Measurements from ENCODE around the gene LAMC3. TPM values are rescaled to one million over a fixed set of nuclear protein-coding genes. Genes with fewer than 3 reads are reported as not detected.

LAMC3 gene
- total RNA-seq, 3 donors from 2014 or later: 0.58 to 0.73 (median 0.69) TPM

DNA sequence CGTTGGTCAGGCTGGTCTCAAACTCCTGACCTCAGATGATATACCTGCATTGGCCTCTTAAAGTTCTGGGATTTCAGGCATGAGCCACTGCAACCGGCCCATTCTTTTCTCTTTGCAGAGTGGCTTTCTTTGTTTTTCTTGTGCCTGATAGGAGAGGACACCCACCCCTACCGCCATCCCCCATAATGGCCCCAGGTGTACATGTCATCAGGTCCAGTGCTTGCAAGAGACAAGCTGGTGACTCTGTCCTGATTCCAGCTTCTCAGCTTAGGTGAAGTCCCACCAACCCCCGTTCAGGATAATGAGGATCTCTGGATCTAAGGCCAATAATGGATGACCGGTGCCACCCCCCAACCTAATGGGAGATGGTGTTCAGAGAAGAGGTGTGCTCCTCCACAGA lies 85.0 kb downstream of the LAMC3 start:
- peaks cover 4% of the 10 kb centered on the region for H3K4me1 ChIP-seq (ENCODE audit: low read depth)
- H3K9me3 ChIP-seq: no peaks in the 10 kb centered on the region
- ATAC-seq: no peak
- no peak for DNase-seq
- intact Hi-C loops (cut with DNase I, micrococcal nuclease): no loop called here
- TF ChIP-seq, protein P1, sequence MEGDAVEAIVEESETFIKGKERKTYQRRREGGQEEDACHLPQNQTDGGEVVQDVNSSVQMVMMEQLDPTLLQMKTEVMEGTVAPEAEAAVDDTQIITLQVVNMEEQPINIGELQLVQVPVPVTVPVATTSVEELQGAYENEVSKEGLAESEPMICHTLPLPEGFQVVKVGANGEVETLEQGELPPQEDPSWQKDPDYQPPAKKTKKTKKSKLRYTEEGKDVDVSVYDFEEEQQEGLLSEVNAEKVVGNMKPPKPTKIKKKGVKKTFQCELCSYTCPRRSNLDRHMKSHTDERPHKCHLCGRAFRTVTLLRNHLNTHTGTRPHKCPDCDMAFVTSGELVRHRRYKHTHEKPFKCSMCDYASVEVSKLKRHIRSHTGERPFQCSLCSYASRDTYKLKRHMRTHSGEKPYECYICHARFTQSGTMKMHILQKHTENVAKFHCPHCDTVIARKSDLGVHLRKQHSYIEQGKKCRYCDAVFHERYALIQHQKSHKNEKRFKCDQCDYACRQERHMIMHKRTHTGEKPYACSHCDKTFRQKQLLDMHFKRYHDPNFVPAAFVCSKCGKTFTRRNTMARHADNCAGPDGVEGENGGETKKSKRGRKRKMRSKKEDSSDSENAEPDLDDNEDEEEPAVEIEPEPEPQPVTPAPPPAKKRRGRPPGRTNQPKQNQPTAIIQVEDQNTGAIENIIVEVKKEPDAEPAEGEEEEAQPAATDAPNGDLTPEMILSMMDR (IDR thresholded peaks at IDR 0.05): no peak
- H3K4me3 ChIP-seq: no peak overlapping the region
- H3K36me3 ChIP-seq (ENCODE audit: low read depth): no peaks in the 10 kb centered on the region

- ATAC-seq: peak; percentile 15
- Histone ChIP-seq H3K9me3 (no peaks in the 10 kb centered on the region), H3K4me1 (ENCODE audit: low read depth) (peaks cover 4% of the 10 kb centered on the region), H3K36me3 (ENCODE audit: low read depth) (no peaks in the 10 kb centered on the region), H3K4me3 (no peak overlapping the region)
- peak in 2 of 3 donors; percentile 10 to 33 for DNase-seq
- intact Hi-C loops (cut with DNase I, micrococcal nuclease): no loop called here
- TF ChIP-seq, protein P1 (IDR thresholded peaks at IDR 0.05): no peak
These were observed 85.6 kb downstream of the LAMC3 start for GRCh38 chr9:131094622-131095021.

DNA sequence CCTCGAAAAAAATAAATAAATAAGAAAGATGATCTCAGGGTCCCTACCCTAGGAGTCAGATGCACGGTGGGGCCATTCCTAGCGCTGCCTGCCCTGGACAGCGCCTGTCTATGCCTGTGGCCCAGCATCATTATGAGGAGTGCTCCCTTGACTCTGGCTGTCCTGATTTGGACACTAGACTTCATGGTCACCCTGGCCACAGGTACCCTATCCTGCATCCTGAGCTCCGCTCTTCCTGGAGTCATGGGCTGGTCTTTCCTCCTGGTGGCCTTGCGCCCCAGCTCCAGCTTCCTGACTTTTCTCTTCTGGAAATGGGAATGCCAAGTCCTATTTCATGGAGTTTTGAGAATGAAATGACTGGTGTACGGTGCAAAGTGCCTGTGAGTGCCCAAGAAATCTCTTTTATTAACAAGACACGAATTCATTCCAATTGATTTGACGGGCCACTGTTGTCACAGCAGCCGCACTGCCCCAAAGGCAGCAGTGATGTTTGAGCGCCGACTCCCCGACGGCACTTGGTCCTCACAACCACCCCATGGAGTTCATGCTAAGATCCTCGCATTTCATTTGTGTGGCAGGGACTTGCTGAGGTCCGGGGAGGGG lies 86.8 kb downstream of the LAMC3 start:
- H3K36me3 ChIP-seq (ENCODE audit: low read depth): no peaks in the 10 kb centered on the region
- no peak for ATAC-seq
- peaks cover 4% of the 10 kb centered on the region for H3K4me1 ChIP-seq (ENCODE audit: low read depth)
- TF ChIP-seq, protein P1 (IDR thresholded peaks at IDR 0.05): no peak
- H3K4me3 ChIP-seq: no peak overlapping the region
- H3K9me3 ChIP-seq: no peaks in the 10 kb centered on the region
- no peak for DNase-seq
- intact Hi-C loops (cut with DNase I, micrococcal nuclease): no loop called here

GRCh38 chr9:131096269-131097125 lies 87.5 kb downstream of the LAMC3 start, which contains the start of gene AIF1L:
Gene AIF1L, plus strand, starts transcription at chr9:131096531. Its CDS starts 99 bp downstream, at chr9:131096630.
- TF ChIP-seq, protein P1 (IDR thresholded peaks at IDR 0.05): no peak
- Histone ChIP-seq H3K36me3 (ENCODE audit: low read depth) (no peaks in the 10 kb centered on the region), H3K4me1 (ENCODE audit: low read depth) (peaks cover 4% of the 10 kb centered on the region), H3K4me3 (no peak within 1 kb of the TSS), H3K9me3 (no peaks in the 10 kb centered on the region)
- ATAC-seq: peak; percentile 52
- intact Hi-C loops (cut with DNase I, micrococcal nuclease): no loop called here
- peak in 2 of 3 donors; percentile 18 to 53 for DNase-seq

GRCh38 chr9:131097126-131097947 lies 88.4 kb downstream of the LAMC3 start:
- intact Hi-C loops (cut with DNase I, micrococcal nuclease): no loop called here
- Histone ChIP-seq H3K4me3 (no peak overlapping the region), H3K36me3 (ENCODE audit: low read depth) (no peaks in the 10 kb centered on the region), H3K4me1 (ENCODE audit: low read depth) (peaks cover 4% of the 10 kb centered on the region), H3K9me3 (no peaks in the 10 kb centered on the region)
- no peak for DNase-seq
- ATAC-seq: no peak
- TF ChIP-seq, protein P1 (IDR thresholded peaks at IDR 0.05): no peak

Data from mucosa of descending colon (tissue), 3 donors.